ENCODE measurements around the gene ABCG1. TPM values are rescaled to one million over a fixed set of nuclear protein-coding genes. Genes with fewer than 3 reads are reported as not detected.

ABCG1 gene
- total and polyA plus RNA-seq, 2 of the 4 experiments (the other 2 are of a cell fraction) = 0.19 to 0.36 TPM

DNA sequence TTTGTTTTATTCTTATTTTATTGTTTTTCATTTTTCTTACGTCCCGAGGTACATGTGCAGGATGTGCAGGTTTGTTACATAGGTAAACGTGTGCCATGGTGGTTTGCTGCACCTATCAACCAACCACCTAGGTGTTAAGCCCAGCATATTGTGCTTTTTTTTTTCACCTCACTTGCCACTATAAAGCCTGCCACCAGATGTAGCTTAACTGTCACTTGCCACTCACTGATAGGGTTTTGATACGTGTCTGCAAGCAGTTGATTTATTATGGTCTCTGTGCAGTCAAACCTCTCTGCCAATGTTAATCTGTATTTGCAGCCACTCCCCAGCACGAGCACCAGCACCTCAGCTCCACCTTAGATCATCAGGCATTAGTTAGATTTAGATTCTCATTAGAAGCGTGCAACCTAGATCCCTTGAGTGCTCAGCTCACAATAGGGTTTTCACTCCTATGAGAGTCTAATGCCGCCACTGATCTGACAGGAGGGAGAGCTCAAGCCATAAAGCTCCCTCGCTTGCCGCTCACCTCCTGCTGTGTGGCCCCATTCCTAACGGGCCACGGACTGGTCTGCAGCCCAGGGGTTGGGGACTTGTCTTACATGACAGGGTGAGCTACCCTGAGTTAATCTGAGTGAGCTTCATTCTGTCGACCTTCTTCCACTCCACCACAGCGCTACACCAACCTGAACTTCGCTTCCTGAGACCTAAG is 17.9 kb upstream of the ABCG1 start (continued):
- TF ChIP-seq BHLHE40 (IDR thresholded peaks at IDR 0.05; ENCODE audit: low read depth, low read length) = no peak

DNA sequence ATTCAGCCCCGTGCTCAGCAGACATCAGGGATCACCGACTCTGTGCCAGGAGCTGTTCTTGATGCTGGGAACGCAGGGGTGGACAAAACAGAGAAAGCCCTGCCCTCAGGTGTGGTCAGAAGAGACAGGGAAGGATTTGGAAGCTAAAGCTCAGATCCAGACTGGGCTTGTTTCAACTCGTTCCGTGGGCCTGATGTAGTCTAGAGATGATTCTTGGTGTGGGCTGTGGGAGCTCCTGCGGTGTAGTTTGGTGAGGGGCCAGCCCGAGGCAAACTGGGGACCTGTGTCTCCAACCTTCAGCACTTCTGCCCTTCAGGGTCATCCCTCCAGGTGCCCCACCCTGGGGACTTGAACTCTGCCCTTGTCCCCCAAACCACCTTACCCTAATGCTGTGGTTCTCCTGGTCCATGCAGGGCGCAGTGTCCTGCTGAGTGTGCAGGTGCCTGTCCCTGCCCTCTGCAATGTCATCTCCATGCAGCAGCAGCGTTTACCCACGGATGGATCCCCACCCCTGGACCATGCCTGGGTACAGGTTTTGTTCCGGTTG is 17.3 kb upstream of the ABCG1 start:
- DNase-seq = no peak
- dilution Hi-C loops (cut with HindIII; ENCODE audit: low sequenced_read_pairs, unreplicated experiment) (no loop called here), in situ Hi-C loops (cut with MboI; ENCODE audit: low sequenced_read_pairs) (no loop called here), intact Hi-C loops (cut with micrococcal nuclease) (no loop called here)
- H3K14ac ChIP-seq (replicated peaks; ENCODE audit: low read depth, low read length) = no peak overlapping the region
- no peak overlapping the region for H2BK15ac ChIP-seq (ENCODE audit: low read depth, low read length)
- H2BK120ac ChIP-seq (ENCODE audit: low read depth, low read length) = no peak overlapping the region
- H2AK9ac ChIP-seq (replicated peaks; ENCODE audit: low read depth, low read length, poor library complexity) = no peak overlapping the region
- H3K4me2 ChIP-seq (ENCODE audit: low read depth, low read length) = no peak overlapping the region
- no peak overlapping the region for H2BK20ac ChIP-seq (ENCODE audit: low read depth, low read length)
- no peaks in the 10 kb centered on the region for H3K36me3 ChIP-seq (ENCODE audit: control insufficient read depth, insufficient read depth, low read length)
- peaks cover 12% of the 10 kb centered on the region for H3K4me1 ChIP-seq (ENCODE audit: control insufficient read depth, insufficient read depth, low read length)
- no TSS peak for BruUV-seq (replicated peaks)
- H3K56ac ChIP-seq (ENCODE audit: extremely low read depth, insufficient read depth, low read length) = no peak overlapping the region
- no peak overlapping the region; the same call in 1 of the 2 replicates for H3K18ac ChIP-seq (ENCODE audit: low read depth, low read length)
- H2AK5ac ChIP-seq (ENCODE audit: low read depth, low read length) = peak overlapping the region; percentile 11
- peak overlapping the region; percentile 30; the same call in 1 of the 2 replicates for H3K4ac ChIP-seq (ENCODE audit: low read depth, low read length)
- no peak overlapping the region for H3K27ac ChIP-seq (ENCODE audit: insufficient read depth, low read length)
- H4K5ac ChIP-seq (ENCODE audit: low read depth, low read length) = no peak overlapping the region
- H2BK5ac ChIP-seq (ENCODE audit: low read depth, low read length, poor library complexity, severe bottlenecking) = no peak overlapping the region
- CTCF ChIA-PET = no interaction called here
- no peaks in the 10 kb centered on the region for H3K9me3 ChIP-seq (ENCODE audit: control insufficient read depth, insufficient read depth, low read length)
- H3K79me1 ChIP-seq (ENCODE audit: low read depth in 1 of 2, low read length in 2 of 2) = no peaks in the 10 kb centered on the region
- no peaks in the 10 kb centered on the region for H4K20me1 ChIP-seq (ENCODE audit: insufficient read depth, low read length)
- no peak overlapping the region for H4K8ac ChIP-seq (ENCODE audit: low read depth in 2 of 2, low read length in 2 of 2)
- POLR2A ChIA-PET (ENCODE audit: unreplicated experiment) = no interaction called here
- 0 out of 2 replicates have a peak overlapping the region, but pooled peaks have one; percentile 15 for H3K23ac ChIP-seq (ENCODE audit: low read depth, low read length)
- no peak overlapping the region for H2AFZ ChIP-seq (replicated peaks; ENCODE audit: low read length, poor library complexity)
- no peak overlapping the region for H4K91ac ChIP-seq (ENCODE audit: insufficient read depth, low read depth, low read length)
- H3K27me3 ChIP-seq (ENCODE audit: control insufficient read depth, insufficient read depth, low read length) = peaks cover 10% of the 10 kb centered on the region; the same call in 1 of the 2 replicates
- H3K4me3 ChIP-seq (ENCODE audit: insufficient read depth, low read depth, low read length) = no peak overlapping the region
- H3K9ac ChIP-seq (ENCODE audit: low read depth, low read length) = no peak overlapping the region
- ATAC-seq (ENCODE audit: low read depth) = no peak
- WGBS, 2 experiments (ENCODE audit: extremely low coverage in 2 of 2, insufficient read length in 1 of 2) = 80% methylated on average over 1 of the region's 11 CpGs; no CpG with 5 or more reads in 1 of the 2 experiments
- peaks cover 2% of the 10 kb centered on the region; the same call in 1 of the 2 replicates for H3K9me1 ChIP-seq (ENCODE audit: insufficient read depth, low read length)
- TF ChIP-seq MAFK (IDR thresholded peaks at IDR 0.05; ENCODE audit: low read depth, low read length) = no peak
- TF ChIP-seq SMC3 (IDR thresholded peaks at IDR 0.05; ENCODE audit: low read depth, low read length) = no peak
- no peak for TF ChIP-seq MAZ (IDR thresholded peaks at IDR 0.05; ENCODE audit: borderline replicate concordance, low read depth, low read length)
- TF ChIP-seq, protein P1, sequence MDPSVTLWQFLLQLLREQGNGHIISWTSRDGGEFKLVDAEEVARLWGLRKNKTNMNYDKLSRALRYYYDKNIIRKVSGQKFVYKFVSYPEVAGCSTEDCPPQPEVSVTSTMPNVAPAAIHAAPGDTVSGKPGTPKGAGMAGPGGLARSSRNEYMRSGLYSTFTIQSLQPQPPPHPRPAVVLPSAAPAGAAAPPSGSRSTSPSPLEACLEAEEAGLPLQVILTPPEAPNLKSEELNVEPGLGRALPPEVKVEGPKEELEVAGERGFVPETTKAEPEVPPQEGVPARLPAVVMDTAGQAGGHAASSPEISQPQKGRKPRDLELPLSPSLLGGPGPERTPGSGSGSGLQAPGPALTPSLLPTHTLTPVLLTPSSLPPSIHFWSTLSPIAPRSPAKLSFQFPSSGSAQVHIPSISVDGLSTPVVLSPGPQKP (IDR thresholded peaks at IDR 0.05; ENCODE audit: borderline replicate concordance, low read depth, low read length) = no peak
- no peak for TF ChIP-seq NFE2L2 (IDR thresholded peaks at IDR 0.05; ENCODE audit: low read depth, low read length)
- TF ChIP-seq RFX5 (IDR thresholded peaks at IDR 0.05; ENCODE audit: low read depth, low read length) = no peak
- TF ChIP-seq POLR2A (IDR thresholded peaks at IDR 0.05; ENCODE audit: low read depth, low read length) = no peak
- TF ChIP-seq, protein P2, sequence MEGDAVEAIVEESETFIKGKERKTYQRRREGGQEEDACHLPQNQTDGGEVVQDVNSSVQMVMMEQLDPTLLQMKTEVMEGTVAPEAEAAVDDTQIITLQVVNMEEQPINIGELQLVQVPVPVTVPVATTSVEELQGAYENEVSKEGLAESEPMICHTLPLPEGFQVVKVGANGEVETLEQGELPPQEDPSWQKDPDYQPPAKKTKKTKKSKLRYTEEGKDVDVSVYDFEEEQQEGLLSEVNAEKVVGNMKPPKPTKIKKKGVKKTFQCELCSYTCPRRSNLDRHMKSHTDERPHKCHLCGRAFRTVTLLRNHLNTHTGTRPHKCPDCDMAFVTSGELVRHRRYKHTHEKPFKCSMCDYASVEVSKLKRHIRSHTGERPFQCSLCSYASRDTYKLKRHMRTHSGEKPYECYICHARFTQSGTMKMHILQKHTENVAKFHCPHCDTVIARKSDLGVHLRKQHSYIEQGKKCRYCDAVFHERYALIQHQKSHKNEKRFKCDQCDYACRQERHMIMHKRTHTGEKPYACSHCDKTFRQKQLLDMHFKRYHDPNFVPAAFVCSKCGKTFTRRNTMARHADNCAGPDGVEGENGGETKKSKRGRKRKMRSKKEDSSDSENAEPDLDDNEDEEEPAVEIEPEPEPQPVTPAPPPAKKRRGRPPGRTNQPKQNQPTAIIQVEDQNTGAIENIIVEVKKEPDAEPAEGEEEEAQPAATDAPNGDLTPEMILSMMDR (conservative IDR thresholded peaks at IDR 0.05; ENCODE audit: low read depth, low read length) = no peak
- TF ChIP-seq, protein P3, sequence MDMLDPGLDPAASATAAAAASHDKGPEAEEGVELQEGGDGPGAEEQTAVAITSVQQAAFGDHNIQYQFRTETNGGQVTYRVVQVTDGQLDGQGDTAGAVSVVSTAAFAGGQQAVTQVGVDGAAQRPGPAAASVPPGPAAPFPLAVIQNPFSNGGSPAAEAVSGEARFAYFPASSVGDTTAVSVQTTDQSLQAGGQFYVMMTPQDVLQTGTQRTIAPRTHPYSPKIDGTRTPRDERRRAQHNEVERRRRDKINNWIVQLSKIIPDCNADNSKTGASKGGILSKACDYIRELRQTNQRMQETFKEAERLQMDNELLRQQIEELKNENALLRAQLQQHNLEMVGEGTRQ (IDR thresholded peaks at IDR 0.05; ENCODE audit: low read depth, low read length) = no peak
- TF ChIP-seq CHD1 (IDR thresholded peaks at IDR 0.05; ENCODE audit: low read depth, low read length) = no peak
- TF ChIP-seq MXI1 (IDR thresholded peaks at IDR 0.05; ENCODE audit: borderline replicate concordance, low read depth, low read length) = no peak
